MM.1S (cell line): ENCODE measurements around the gene TMEM191C.
"Not testable (repeated sequence)": the region's sequence is repeated elsewhere in the genome, so short reads cannot be mapped to it uniquely, and the experiment has no call there.

Experiments used
- DNase-seq: peaks from one replicate; pipeline ENCODE4 v3.0.0-alpha.2; 2015
- H2AFZ ChIP-seq: fragments of 300-600 bp; sonication (generic); 2 replicates; pipeline ENCODE4 v1.6.0; 2016; ENCODE audit warnings: antibody characterized with exemption, low read length
- H3F3A ChIP-seq: fragments of 300-600 bp; sonication (generic); 2 replicates; pipeline ENCODE4 v1.6.1; 2016; ENCODE audit warnings: mild to moderate bottlenecking, antibody characterized with exemption, low read length, moderate library complexity, mixed read lengths; ENCODE audit not compliant: insufficient read depth
- H3K27ac ChIP-seq: fragments of 300-600 bp; sonication (generic); 2 replicates; pipeline ENCODE4 v1.5.1; 2016; ENCODE audit warnings: mild to moderate bottlenecking, low read length
- H3K27me3 ChIP-seq: fragments of 300-600 bp; sonication (generic); replicated peaks from 2 replicates; pipeline ENCODE4 v1.6.0; 2016; ENCODE audit warnings: low read length; ENCODE audit not compliant: insufficient read depth
- H3K36me3 ChIP-seq: fragments of 300-600 bp; sonication (generic); replicated peaks from 2 replicates; pipeline ENCODE4 v1.6.1; 2016; ENCODE audit warnings: mild to moderate bottlenecking, low read length, mixed read lengths; ENCODE audit not compliant: insufficient read depth
- H3K4me1 ChIP-seq: fragments of 300-600 bp; sonication (generic); 2 replicates; pipeline ENCODE4 v1.6.1; 2016; ENCODE audit warnings: low read length, mixed read lengths
- H3K4me2 ChIP-seq: fragments of 300-600 bp; sonication (generic); 2 replicates; pipeline ENCODE4 v1.6.0; 2016; ENCODE audit warnings: low read depth, low read length
- H3K4me3 ChIP-seq: fragments of 300-600 bp; sonication (generic); 2 replicates; pipeline ENCODE4 v1.5.1; 2016; ENCODE audit warnings: low read length, mixed read lengths
- H3K79me2 ChIP-seq: fragments of 300-600 bp; sonication (generic); 2 replicates; pipeline ENCODE4 v1.6.1; 2016; ENCODE audit warnings: mixed run types, low read length, mixed read lengths
- H3K9ac ChIP-seq: fragments of 300-600 bp; sonication (generic); 2 replicates; pipeline ENCODE4 v1.6.1; 2016; ENCODE audit warnings: low read length, mixed read lengths
- H3K9me2 ChIP-seq: fragments of 300-600 bp; sonication (generic); replicated peaks from 2 replicates; pipeline ENCODE4 v1.6.1; 2016; ENCODE audit warnings: mild to moderate bottlenecking, low read length, mixed read lengths; ENCODE audit not compliant: insufficient read depth
- H3K9me3 ChIP-seq: fragments of 300-600 bp; sonication (generic); replicated peaks from 2 replicates; pipeline ENCODE4 v1.6.1; 2016; ENCODE audit warnings: mild to moderate bottlenecking, low read length, mixed read lengths; ENCODE audit not compliant: insufficient read depth
- H4K20me1 ChIP-seq: fragments of 300-600 bp; sonication (generic); 2 replicates; pipeline ENCODE4 v1.6.1; 2016; ENCODE audit warnings: mild to moderate bottlenecking, low read length, moderate library complexity, mixed read lengths; ENCODE audit not compliant: insufficient read depth

The TMEM191C gene

DNA sequence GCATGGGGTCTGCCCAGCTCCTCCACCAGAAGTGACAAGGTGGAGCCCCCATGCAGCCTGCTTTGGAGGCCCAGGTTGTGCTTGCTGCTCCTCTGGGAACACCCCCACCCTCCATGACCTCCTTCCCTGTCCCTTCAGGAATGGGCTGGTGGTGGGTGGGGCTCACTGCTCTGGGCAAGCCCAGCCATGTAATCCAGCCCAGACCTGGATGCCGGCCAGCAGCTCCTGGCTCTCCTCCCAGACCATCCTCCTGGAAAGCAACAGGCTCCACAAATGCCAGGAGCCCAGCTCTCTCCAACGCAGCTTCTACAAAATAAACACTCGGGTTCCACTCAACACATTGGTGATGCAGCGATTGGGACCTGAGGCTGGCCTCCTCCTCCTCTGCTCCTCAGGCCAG, 30.8 kb downstream of the TMEM191C start:
- not testable (repeated sequence) for H3F3A ChIP-seq, H3K4me2 ChIP-seq, H4K20me1 ChIP-seq, H3K9me3 ChIP-seq, H3K4me1 ChIP-seq, H2AFZ ChIP-seq, H3K4me3 ChIP-seq, H3K27ac ChIP-seq, DNase-seq, H3K79me2 ChIP-seq, H3K27me3 ChIP-seq, H3K9ac ChIP-seq, H3K36me3 ChIP-seq, H3K9me2 ChIP-seq

DNA sequence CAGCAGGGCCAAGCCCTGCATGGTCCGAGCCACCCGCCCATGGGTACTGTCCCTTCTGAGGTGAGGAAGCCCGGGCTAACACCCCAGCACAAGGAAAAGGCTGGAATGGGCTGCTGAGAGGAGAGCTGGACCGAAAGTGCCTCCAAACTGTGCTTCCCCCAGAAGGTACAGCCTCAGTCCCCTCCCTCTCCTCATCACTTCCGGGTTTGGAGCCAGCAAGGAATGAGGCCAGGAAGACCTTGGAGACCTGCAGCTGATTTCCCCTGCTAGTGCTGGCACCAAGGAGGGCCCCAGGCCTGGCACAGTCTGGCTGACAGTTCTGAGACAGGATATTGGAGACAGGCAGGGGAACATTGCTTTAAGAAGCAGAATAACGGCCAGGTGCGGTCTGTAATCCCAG, 31.3 kb downstream of the TMEM191C start:
- H3K27ac ChIP-seq, H3K9ac ChIP-seq, H3F3A ChIP-seq, H3K9me2 ChIP-seq, H3K9me3 ChIP-seq, H4K20me1 ChIP-seq, H3K27me3 ChIP-seq, H2AFZ ChIP-seq, H3K36me3 ChIP-seq, H3K4me3 ChIP-seq, DNase-seq, H3K79me2 ChIP-seq, H3K4me1 ChIP-seq, H3K4me2 ChIP-seq: not testable (repeated sequence)

- not testable (repeated sequence) for H2AFZ ChIP-seq, H3K36me3 ChIP-seq, H3K27ac ChIP-seq, H3K9me3 ChIP-seq, H3K4me3 ChIP-seq, H3K4me2 ChIP-seq, H3K4me1 ChIP-seq, H3K27me3 ChIP-seq, DNase-seq, H3K79me2 ChIP-seq, H3K9ac ChIP-seq, H4K20me1 ChIP-seq, H3K9me2 ChIP-seq, H3F3A ChIP-seq
These were observed 32.7 kb downstream of the TMEM191C start for GRCh38 chr22:21499623-21500506.

DNA sequence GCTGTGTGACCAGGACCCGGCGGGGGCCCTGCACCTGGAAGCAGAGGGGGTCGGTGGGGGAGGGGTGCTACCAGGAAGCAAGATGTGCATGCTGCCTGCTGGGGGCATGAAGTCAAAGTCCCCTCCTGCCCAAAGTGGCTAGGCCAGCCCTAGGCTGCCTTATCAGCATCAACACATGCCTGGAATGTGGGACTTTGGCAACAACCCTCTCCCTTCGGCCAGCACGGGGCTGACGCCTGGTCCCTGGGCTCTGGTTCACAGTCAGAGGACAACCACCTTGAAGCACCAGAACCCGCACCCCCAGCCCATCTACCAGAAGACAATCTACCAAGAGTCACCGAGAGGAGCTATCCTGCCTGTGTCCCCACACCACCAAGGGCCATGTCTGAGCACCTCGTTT, 43.2 kb downstream of the TMEM191C start:
- not testable (repeated sequence) for H3K9me3 ChIP-seq, H3K27ac ChIP-seq, H3K27me3 ChIP-seq, DNase-seq, H2AFZ ChIP-seq, H3K36me3 ChIP-seq, H3F3A ChIP-seq, H3K4me1 ChIP-seq, H3K9me2 ChIP-seq, H3K9ac ChIP-seq, H3K79me2 ChIP-seq, H3K4me2 ChIP-seq, H4K20me1 ChIP-seq, H3K4me3 ChIP-seq

DNA sequence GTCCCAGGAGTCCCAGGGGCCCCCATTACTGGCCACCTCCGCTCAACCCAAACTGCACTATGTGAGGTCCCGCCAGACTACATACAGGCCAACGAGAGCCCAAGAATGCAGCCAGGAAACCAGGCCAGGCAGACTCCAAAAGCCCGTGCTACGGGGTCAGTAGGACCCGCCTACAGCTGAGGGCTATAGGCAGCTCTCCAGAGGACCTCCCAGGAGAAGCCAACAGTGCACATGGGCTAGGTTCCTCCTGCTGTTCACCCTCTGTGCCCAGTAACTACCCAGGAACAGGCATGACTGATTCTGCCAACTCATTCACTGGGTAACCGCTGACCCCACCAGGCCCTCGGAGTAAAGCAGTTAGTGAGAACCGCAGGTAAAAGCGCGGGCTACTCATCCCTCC, 44.8 kb downstream of the TMEM191C start:
- not testable (repeated sequence) for H3K4me1 ChIP-seq, H3K27me3 ChIP-seq, H3K9me2 ChIP-seq, H3K9me3 ChIP-seq, H3K9ac ChIP-seq, H3F3A ChIP-seq, H3K27ac ChIP-seq, H3K4me3 ChIP-seq, H3K79me2 ChIP-seq, H3K36me3 ChIP-seq, H2AFZ ChIP-seq, H4K20me1 ChIP-seq, DNase-seq, H3K4me2 ChIP-seq

DNA sequence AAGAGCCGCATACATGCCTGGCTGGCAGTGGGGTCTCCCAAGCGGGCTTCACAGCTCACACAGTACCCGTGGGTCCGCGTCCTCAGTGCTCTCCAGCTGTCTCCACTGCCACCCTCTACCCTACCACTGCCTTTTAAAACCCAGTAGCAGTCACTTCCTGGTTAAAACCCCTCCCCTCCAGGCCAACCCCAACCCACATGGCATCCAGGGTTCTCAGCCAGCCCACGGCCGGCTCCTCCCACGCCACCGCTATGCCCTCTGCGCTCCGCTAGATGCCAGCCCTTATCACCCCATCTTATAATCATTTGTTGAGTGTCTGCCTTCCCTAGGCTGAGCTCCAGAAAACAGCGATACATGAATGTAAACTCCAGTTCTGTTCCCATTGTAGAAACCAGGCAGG, 46.9 kb downstream of the TMEM191C start:
- DNase-seq, H2AFZ ChIP-seq, H3K27me3 ChIP-seq, H3K9me2 ChIP-seq, H3K36me3 ChIP-seq, H3K4me2 ChIP-seq, H3K27ac ChIP-seq, H4K20me1 ChIP-seq, H3F3A ChIP-seq, H3K4me3 ChIP-seq, H3K4me1 ChIP-seq, H3K9me3 ChIP-seq, H3K79me2 ChIP-seq, H3K9ac ChIP-seq: not testable (repeated sequence)

DNA sequence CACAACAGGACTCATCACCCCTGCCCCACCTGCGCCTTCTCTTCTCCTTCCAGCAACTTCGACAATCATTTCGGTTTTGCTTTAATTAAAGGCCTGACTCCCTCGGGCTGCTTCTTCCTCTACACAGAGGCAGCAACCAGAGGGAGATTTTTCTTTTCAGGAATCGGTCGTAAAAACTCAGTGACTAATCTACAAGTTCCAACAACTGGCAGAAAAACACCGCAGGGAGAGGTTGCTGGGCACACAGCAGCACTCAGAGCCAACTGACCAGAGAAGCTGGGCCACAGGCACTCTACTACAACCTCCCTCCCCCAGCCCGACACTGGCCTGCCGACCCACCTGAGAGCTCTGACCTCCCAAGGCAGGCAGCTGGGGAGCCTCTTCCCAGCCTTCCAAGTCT, 48.0 kb downstream of the TMEM191C start:
- H3K27me3 ChIP-seq, H3K4me1 ChIP-seq, H2AFZ ChIP-seq, H3K9me2 ChIP-seq, H3K4me3 ChIP-seq, H3K4me2 ChIP-seq, H3K36me3 ChIP-seq, DNase-seq, H3F3A ChIP-seq, H3K9ac ChIP-seq, H3K9me3 ChIP-seq, H4K20me1 ChIP-seq, H3K79me2 ChIP-seq, H3K27ac ChIP-seq: not testable (repeated sequence)

GRCh38 chr22:21516522-21516921, 49.3 kb downstream of the TMEM191C start:
- H3K27me3 ChIP-seq, H3K9me3 ChIP-seq, H2AFZ ChIP-seq, DNase-seq, H4K20me1 ChIP-seq, H3K36me3 ChIP-seq, H3K4me2 ChIP-seq, H3F3A ChIP-seq, H3K9ac ChIP-seq, H3K27ac ChIP-seq, H3K9me2 ChIP-seq, H3K79me2 ChIP-seq, H3K4me3 ChIP-seq, H3K4me1 ChIP-seq: not testable (repeated sequence)
